Activated B cell treated with CpG ODN at 0.5 μM for 24 hours (primary cell): ENCODE results near the gene MTHFD1L. TPM values are rescaled to one million over a fixed set of nuclear protein-coding genes. Genes with fewer than 3 reads are reported as not detected.

Source experiments
- ATAC-seq: fragments of 200-7000 bp; cut with Tn5 transposase; one replicate; pipeline ENCODE4 v1.10.0; 2021; ENCODE audit warnings: low read depth, mild to moderate bottlenecking, moderate library complexity
- CTCF ChIA-PET: fragments of 350-600 bp; sonication (Branson Sonifier 250); formaldehyde crosslinking; loops from one replicate; lab custom pipeline; 2021; ENCODE audit warnings: antibody characterized with exemption; lab: Charles Lee
- POLR2A ChIA-PET: fragments of 350-600 bp; sonication (Branson Sonifier 250); formaldehyde crosslinking; loops from one replicate; lab custom pipeline; 2021; ENCODE audit warnings: antibody characterized with exemption; lab: Charles Lee
- DNase-seq: peaks from one replicate; pipeline ENCODE4 v3.0.0; 2022
- H3K27ac Mint-ChIP-seq: one replicate; pipeline ENCODE4 v1.8.0; 2020; ENCODE audit warnings: mixed read lengths
- H3K27me3 Mint-ChIP-seq: one replicate; pipeline ENCODE4 v1.8.0; 2021; ENCODE audit warnings: mixed read lengths
- H3K36me3 Mint-ChIP-seq: one replicate; pipeline ENCODE4 v1.8.0; 2021; ENCODE audit warnings: low read depth, mixed read lengths
- H3K4me1 Mint-ChIP-seq: one replicate; pipeline ENCODE4 v1.8.0; 2021; ENCODE audit warnings: mixed read lengths
- H3K4me3 Mint-ChIP-seq: one replicate; pipeline ENCODE4 v1.8.0; 2020; ENCODE audit warnings: mild to moderate bottlenecking, mixed read lengths
- H3K9me3 Mint-ChIP-seq: one replicate; pipeline ENCODE4 v1.8.0; 2020; ENCODE audit warnings: mixed read lengths
- CTCF ChIP-seq: fragments of 200-600 bp; IDR thresholded peaks from one replicate; pipeline ENCODE4 v1.8.0; 2022; ENCODE audit warnings: antibody characterized with exemption, mild to moderate bottlenecking
- intact Hi-C: fragments of 100-400 bp; cut with micrococcal nuclease; formaldehyde crosslinking; loops from one replicate; pipeline ENCODE4 v1.15.1; 2024
- total RNA-seq: library from RNA; stranded (reverse); gene quantifications from 2 replicates; pipeline ENCODE4 v1.2.3, GENCODE V29; 2022

Gene MTHFD1L
- total RNA-seq, 1 donor from 2014 or later: 60.4 TPM

- no peak for DNase-seq
- no peak for TF ChIP-seq CTCF
- Mint-ChIP-seq H3K27ac (no peak overlapping the region), H3K4me3 (no peak overlapping the region), H3K27me3 (no peaks in the 10 kb centered on the region), H3K36me3 (peaks cover 28% of the 10 kb centered on the region), H3K4me1 (no peaks in the 10 kb centered on the region), H3K9me3 (peaks cover 8% of the 10 kb centered on the region)
- ChIA-PET POLR2A (no interaction called here), CTCF (no interaction called here)
- no peak for ATAC-seq
- intact Hi-C loops: no loop called here
These were observed 128.5 kb downstream of the MTHFD1L start for GRCh38 chr6:150994026-150994425.

GRCh38 chr6:150996968-150997367, 131.5 kb downstream of the MTHFD1L start:
- Mint-ChIP-seq H3K4me3 (no peak overlapping the region), H3K4me1 (peaks cover 8% of the 10 kb centered on the region), H3K9me3 (peaks cover 8% of the 10 kb centered on the region), H3K27me3 (no peaks in the 10 kb centered on the region), H3K27ac (no peak overlapping the region), H3K36me3 (peaks cover 24% of the 10 kb centered on the region)
- DNase-seq (no peak), ATAC-seq (no peak)
- intact Hi-C loops: no loop called here
- ChIA-PET POLR2A (no interaction called here), CTCF (no interaction called here)
- no peak for TF ChIP-seq CTCF

GRCh38 chr6:150999107-150999506, 133.6 kb downstream of the MTHFD1L start:
- POLR2A ChIA-PET: no interaction called here
- ATAC-seq (no peak), DNase-seq (no peak)
- Mint-ChIP-seq H3K36me3 (peaks cover 12% of the 10 kb centered on the region), H3K27me3 (no peaks in the 10 kb centered on the region), H3K27ac (no peak overlapping the region), H3K4me1 (peaks cover 8% of the 10 kb centered on the region), H3K4me3 (no peak overlapping the region), H3K9me3 (peaks cover 2% of the 10 kb centered on the region)
- CTCF ChIA-PET: no interaction called here
- intact Hi-C loops: no loop called here
- no peak for TF ChIP-seq CTCF

GRCh38 chr6:150999576-150999975, 134.1 kb downstream of the MTHFD1L start:
- CTCF ChIA-PET: no interaction called here
- intact Hi-C loops: no loop called here
- POLR2A ChIA-PET: interaction anchor here (0.9 kb wide), 1 partner anchor 32 kb away, joined by 3 read pairs; no protein-coding TSS in a partner anchor
- H3K4me1 Mint-ChIP-seq: peaks cover 8% of the 10 kb centered on the region
- ATAC-seq (no peak), DNase-seq (no peak)
- H3K27me3 Mint-ChIP-seq: no peaks in the 10 kb centered on the region
- H3K36me3 Mint-ChIP-seq: peaks cover 7% of the 10 kb centered on the region
- no peak overlapping the region for H3K27ac Mint-ChIP-seq
- H3K4me3 Mint-ChIP-seq: no peak overlapping the region
- no peaks in the 10 kb centered on the region for H3K9me3 Mint-ChIP-seq
- no peak for TF ChIP-seq CTCF

GRCh38 chr6:151001387-151002056, 136.0 kb downstream of the MTHFD1L start:
- Mint-ChIP-seq H3K4me1 (peaks cover 8% of the 10 kb centered on the region), H3K9me3 (no peaks in the 10 kb centered on the region), H3K4me3 (no peak overlapping the region), H3K27ac (no peak overlapping the region), H3K36me3 (peaks cover 3% of the 10 kb centered on the region), H3K27me3 (no peaks in the 10 kb centered on the region)
- no peak for TF ChIP-seq CTCF
- no peak for DNase-seq
- POLR2A ChIA-PET: no interaction called here
- intact Hi-C loops: no loop called here
- CTCF ChIA-PET: interaction anchor here (1.0 kb wide), 1 partner anchor 13 kb away, joined by 3 read pairs; no protein-coding TSS in a partner anchor
- ATAC-seq: no peak
